NCI-H446 (cell line): ENCODE measurements around the gene NEBL.
A peak's percentile ranks its signal among the peaks of the same experiment; 100 is the strongest.

Experiments used
- DNase-seq, 2 experiments: peaks; one replicate each; lab custom pipeline; 2025; lab: John Stamatoyannopoulos, UW

NEBL gene

DNA sequence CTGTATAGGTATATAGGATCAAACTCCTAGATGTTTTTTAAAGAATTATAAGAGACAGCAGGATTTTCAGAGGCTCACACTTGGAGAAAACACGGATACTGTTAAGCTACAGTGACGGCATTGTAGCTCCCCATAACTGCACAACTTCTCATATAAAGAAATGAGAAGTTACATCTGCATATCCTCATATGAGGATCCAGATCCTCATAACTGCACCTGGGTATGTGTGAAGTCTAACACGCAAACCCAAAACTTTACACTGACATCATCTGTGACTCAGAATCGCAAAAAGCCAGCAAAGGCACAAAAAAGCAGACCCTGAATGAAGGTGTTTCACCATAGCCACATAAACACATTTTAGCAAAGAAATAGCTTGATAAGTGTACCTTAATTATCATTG lies 34.1 kb downstream of the NEBL start:
- DNase-seq: no peak

DNA sequence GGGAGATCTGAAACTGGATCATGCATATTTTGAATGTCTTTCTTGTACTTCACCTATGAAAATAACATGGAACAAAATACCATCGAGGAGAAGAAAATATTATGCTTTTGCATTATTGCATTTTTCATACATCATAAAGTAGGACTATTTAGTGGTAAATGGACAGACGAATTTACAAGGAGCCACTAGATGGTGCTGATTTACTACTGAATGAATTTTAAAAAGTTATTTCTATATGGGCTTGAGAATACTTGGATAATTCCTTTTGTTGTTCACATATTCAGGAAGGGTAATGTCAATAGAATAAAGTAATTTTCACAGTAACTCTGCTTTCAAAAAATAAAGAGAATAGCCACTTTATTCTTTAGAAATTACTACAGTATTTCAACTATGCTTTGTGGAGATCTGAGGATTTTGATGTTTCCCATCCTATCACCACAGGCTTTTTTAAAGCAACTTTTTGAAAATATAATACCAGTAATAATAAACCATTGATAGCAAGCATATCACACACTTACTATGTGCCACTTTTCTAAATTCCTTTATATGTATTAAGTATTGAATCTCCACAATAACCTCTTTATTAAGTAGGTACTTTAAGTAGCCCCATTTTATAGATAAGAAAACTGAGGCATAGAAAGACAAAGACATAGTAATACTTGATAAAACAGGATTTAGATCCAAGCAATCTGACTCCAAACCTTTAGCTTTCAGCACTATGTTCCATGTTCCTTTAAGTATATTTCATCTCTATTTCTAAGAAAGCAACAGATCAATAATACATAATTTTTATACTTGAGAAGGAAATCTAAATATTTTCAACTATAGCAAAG lies 38.6 kb downstream of the NEBL start:
- peak in 1 of 2 experiments; percentile 31 for DNase-seq

DNA sequence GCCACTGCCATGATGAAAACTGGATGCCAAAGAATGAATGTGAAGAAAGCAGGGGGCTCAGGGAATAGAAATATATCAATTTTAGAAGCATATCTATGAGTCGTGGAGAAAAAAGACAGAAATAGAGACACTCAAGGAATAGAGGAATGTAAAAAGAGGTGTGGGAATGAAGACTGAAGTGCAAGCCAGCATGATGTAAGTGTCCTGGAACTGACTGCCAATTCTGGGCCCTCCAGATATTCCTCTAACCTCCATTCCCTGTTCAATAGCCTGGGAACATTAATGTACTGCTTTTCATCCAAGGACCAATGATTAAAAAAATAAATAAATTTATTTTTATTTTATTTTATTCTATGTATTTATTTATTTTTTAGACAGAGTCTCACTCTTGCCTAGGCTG lies 40.6 kb downstream of the NEBL start:
- DNase-seq: no peak

DNA sequence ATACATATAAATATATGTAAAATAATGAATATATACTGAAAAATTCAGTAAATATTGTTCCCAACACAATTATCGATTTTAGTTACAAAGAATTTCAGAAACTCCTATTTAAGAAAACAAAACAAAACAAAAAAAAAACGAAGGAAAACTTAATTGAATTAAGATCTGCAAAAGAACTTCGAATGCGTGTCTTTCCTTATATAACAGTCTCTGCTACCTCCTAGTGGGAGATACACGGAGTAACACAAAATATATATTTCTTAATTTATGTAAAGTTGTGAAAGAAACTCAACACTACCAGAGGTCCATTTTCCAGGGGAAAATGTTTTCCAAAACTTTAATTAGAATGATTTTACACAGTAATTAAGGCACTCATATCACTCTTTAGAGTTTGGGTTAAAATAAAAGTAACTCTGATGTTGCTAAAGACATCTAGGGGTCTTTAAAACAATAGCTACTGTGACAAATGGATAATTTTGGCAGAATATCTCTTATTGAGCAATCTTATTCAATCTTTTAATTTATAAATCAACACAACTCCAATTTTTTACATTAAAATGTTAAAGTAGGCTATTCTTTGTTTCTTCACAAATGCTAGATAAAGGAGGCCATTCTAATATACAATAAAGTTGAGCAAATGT lies 41.6 kb downstream of the NEBL start:
- peak in 1 of 2 experiments; percentile 53 for DNase-seq

DNA sequence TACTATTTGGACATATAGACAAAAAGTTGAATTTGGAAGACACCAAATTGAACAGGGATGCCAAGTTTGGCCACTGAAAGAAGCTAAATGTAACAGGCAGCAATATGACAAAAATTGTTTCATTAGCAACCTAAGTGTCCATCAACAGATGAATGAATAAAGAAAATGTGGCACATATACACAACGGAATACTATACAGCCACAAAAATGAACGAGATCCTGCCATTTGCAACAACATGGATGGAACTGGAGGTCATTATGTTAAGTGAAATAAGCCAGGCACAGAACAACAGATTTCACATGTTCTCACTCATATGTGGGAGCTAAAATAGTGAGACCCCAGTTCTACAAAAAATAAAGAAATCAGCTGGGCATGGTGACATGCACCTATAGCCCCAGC lies 43.8 kb downstream of the NEBL start:
- DNase-seq: no peak

DNA sequence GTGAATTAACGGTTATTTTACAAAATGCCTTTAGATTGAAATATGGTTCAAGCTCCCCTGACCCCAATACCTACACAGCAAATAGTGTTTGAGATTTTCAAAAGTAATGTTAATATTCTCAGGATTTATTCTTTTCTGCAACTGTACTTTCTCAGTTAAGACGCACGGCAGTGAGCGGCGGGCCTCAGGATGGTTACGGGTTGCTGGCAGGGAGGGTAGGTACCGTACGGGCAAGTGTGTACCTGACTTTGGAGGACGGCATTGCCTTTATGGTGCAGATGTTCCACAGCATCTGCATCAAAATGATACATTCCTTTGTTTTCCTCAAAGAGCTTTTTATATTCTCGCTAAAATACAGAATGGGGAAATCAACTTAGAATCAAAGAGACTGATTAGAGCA lies 44.8 kb downstream of the NEBL start:
- DNase-seq: no peak

DNA sequence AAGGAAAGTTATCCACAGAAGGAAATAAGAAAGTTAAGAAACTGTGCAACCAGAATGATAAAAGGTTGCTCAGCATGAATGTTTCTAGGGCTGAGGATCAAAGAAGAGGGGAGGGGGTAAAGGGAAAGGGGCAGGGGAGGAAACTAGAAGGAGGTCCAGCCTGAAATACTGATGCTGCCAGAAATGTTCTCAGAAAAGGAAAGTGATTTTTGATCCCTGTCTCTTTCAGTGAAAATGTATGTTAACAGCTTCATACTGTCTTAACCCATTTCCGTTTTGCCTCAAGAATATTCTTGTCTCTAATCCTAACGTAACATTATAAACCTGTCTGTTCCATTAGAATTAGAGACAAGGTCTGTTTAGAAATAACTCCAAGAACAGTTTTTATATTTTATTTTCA lies 49.6 kb downstream of the NEBL start:
- DNase-seq: no peak

DNA sequence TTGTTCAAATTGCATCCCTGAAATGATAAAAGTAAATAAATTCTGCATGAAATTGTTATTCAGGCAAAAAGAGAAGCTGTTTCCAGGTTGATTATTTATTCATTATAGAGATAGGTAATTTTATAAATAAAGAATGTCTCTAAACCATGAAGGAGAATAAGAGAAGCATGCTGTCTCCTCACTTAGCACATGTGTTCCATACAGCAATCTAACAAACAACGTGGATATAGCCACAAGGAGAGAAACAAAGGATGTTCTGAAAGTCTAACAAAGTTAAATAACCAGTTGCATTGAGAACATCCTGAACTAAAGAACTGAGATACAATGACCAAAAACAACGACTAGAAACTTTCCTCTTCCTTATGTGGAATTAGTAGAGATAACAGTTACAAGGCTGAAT lies 50.8 kb downstream of the NEBL start:
- no peak for DNase-seq

DNA sequence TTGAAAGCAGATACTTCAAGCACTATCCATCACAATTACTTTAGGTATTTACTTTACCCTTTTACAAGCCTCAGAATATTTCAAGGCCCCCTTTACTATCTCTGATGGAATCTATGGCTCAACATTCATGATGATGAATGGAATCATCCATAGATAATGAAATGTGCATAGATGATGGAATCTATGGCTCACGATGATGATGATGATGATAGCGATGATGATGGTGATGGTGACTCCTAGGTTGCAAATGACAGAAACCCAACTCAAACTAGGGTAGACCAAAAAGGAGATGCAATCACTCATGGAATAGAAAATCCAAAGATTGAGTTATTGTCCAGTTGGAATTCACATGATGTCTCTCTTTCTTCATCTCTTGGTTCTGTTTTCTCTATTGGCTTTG lies 55.7 kb downstream of the NEBL start:
- no peak for DNase-seq

DNA sequence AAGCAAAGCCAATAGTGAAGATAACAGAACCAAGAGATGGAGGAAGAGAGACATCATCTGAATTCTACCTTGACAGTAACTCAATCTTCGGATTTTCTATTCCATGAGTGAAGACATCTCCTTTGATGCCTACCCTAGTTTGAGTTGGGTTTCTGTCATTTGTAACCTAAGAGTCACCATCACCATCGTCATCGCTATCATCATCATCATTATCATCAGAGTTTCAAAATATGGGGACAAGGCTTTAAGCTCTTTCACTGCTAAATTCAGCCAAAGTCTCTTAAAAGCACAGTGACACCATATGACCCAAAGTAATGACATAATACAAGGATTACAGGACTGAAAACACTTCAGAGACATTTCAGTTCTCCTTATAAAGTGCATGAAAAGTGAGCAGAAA lies 57.2 kb downstream of the NEBL start:
- DNase-seq: no peak

DNA sequence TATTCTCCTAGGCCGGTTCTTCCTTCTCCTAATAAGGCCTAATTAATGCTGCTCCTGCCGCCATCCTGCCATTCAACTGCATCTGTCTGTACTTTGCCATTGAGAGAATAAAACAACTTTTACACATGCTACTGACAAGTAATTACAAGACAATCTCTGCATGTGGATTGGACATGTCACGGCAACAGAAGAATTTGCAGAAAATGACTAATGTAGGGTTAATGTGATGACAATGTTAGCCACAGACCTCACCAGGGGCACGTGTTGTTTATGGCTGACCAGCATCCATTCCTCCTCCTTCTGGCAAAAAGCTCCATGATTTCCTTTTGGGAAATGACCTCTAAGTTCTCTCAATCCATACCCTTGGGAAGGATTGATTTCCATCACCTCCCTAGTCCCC lies 58.0 kb downstream of the NEBL start:
- no peak for DNase-seq

DNA sequence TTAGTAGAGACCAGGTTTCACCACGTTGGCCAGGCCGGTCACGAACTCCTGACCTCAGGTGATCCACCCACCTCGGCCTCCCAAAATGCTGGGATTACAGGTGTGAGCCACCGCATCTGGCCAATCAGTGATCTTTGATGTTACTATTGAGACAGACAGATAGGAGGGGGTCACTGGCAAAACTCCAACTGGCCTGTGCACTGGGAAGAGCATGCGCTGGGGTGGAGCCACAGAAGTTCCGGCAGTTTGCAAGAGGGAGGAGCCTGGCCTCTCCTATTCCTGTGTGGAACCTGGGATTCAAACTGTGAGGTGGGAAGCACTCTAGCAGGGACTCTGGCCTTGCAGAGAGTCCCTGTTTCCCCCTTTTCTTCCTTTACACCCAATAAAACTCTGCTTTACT lies 60.7 kb downstream of the NEBL start:
- no peak for DNase-seq

DNA sequence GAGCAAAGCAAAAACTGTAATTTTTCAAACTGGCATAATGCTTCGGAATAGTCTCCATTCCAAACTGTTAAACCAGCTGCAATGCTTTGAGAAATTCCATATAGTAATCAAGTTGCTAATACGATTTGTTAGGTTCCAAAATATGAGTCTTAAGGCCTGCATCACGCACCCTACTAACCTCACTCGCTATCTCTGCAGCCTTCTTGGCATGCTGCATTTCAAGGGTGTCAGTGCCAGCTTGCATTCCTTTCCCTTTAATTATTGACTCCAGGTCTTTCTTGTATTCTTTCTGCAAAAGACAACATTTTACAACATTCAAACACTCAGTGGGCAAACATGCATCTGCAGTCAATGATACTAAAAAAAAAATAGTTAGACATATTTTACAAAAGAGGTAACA lies 61.8 kb downstream of the NEBL start:
- DNase-seq: no peak

DNA sequence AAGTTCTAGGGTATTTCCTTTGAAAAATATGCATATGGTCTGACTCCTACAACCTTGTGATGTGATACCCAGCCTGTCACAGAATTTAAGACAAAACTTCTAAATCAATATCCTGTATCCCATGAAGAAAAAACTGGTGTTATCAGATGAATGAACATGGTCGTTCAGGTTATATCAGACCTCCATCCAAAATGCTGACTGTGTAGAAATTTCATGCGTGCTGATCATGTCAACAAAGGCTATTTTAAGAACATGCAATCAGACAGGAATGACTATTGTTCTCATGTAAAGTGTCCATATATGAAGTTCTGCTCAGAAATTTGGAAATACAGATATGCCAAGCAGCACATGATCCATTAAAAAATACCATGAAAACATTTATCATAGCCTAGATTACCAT lies 62.3 kb downstream of the NEBL start:
- no peak for DNase-seq

DNA sequence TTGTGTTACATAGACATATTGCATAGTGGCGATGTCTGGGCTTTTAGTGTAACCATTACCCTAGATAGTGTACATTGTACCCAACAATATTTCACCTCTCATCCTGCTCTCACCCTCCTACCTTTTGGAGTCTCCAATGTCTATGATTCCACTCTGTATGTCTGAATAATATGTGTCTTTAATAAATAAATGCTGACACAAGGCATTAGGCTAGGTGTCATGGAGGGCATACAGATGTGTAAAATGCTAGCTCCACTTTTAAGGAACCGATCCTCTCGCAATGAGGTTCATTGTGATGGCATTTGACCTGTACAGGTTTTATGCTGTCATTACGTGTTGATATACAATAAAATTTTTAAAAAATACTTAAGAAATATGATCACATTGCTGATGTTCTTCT lies 74.3 kb downstream of the NEBL start:
- DNase-seq: no peak

DNA sequence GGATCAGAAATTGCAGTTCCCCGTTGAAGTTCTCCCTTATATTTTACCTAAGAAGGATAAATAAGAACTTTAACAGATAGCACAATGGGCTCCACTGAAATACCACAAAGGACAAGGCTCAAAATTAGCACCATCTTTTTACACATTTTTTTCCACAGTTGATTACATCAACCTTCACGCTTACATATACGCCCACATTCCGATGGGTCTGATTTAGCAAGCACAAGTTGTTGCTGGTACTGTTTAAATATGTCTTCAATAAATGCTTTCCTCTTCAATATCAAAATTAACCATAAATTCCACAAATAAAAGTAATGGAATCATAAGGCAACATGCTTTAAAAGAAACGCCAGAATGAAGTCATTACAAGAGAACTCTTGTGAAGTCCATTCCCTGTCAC lies 79.5 kb downstream of the NEBL start:
- DNase-seq: no peak

DNA sequence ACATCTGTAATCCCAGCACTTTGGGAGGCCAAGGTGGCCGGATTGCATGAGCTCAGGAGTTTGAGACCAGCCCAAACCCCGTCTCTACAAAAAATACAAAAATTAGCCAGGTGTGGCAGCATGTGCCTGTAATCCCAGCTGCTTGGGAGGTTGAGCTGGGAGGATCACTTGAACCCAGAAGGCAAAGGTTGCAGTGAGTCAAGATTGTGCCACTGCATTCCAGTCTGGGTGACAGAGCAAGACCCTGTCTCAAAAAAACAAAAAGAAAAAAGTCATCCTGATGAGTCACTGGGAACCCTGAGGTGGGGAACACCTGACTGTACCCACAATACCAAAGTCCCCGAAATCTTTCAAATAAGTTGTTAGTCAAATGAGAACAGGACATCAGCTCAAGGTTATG lies 80.0 kb downstream of the NEBL start:
- DNase-seq: no peak

DNA sequence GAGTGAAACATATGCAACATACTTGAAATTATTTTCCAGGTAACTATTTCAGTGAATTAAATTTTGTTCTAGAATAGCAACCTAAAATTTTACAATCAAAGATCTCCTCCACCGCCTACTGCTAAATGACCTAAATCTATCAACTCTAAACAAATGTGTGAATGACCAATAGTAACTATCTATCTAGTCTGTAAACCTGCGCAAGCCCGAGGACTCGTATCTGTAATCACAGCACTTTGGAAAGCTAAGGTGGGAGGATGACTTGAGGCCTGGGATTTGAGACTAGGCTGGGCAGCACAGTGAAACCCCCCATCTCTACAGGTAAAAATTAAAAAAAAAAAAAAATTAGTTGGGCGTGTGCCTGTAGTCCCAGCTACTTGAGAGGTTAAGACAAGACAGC lies 83.0 kb downstream of the NEBL start:
- no peak for DNase-seq

DNA sequence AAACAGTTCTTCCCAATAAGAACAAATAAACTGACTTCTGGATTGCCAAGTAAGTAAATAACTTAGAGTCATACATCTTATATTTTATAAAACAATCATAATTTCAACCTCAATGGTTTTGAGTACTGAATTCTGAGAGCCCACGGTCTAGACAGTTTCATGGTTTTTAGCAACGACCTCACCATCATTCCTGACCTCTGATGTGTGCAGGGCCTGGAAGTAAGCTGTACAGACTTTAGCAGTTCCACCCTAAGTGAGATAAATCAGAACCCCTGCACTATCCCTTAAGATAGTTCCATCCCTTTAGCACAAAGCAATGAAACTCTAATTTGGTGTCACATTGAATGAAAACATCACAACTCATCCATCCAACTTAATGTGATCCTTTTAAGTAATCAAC lies 86.0 kb downstream of the NEBL start:
- no peak for DNase-seq

DNA sequence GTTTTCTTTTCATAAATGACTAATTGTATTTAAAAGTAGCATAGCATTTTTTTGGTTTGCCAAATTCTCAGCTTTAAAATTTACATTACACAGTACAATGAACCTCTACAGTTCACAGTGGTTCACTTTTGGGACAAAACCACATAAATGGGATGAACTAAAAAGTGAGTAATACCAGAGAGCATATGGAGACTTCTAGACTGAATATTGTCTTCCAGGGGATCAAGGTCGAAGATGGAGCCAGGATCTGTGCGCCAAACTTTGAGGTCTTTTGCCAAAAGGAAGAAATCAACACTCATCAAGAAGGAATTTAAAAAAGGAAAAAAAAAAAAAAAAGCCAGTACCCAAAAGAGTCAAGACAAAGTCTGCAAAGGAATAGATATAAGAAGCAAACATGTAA lies 87.5 kb downstream of the NEBL start:
- peak; percentile 18 to 52 for DNase-seq

DNA sequence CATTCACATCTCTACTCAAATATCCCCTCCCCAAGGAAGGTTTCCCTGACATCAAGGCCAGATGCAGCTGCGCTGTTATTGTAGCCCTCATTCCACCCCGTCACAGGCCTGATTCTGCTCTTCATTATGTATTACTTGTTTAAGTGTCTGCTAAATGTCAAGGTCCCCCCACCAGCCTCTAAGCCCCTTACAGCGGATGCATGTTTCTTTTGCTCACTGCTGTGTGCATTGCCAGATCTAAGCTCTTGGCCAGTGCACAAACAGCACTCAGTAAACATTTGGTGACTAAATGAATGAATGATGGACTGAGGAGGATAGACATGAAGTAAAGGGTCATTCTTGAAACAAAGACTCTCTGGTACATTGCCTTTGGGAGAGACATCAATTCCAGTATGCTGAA lies 90.6 kb downstream of the NEBL start:
- DNase-seq: no peak

DNA sequence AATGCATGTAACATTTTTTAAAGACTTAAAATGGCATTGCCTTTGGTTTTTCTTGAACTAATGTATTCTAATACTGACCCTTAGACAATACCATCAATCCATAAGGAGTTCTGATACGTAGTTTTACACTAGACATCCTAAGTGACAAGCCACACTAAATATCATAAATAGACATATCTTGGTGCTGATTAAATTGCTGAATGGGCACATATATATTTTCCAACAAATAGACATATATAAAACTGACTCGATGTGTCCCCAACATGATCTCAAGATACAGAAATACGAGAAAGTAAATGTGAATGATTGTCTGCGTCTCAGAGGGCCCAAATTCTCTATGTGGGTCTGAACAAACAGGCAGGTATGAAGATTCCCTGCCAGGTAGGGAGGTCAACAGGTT lies 99.8 kb downstream of the NEBL start:
- no peak for DNase-seq

DNA sequence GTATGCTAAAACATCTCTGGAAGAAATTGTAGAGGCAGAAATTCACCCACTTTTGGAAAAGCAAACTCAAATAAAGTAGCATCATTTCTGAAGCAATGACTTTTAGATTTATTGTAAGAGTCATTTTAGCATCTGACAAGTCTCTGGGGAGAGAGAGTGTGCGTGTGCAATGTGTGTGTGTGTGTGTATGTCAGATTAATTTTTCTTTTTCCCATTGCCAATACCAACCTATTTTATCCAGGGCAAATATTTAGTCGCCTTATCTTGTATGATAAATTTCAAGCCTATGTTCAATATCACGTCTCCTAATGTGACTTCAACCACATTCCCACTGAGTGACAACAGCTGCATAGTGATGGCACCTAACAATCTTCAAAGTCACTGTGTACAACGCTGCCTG lies 101.7 kb downstream of the NEBL start:
- no peak for DNase-seq

DNA sequence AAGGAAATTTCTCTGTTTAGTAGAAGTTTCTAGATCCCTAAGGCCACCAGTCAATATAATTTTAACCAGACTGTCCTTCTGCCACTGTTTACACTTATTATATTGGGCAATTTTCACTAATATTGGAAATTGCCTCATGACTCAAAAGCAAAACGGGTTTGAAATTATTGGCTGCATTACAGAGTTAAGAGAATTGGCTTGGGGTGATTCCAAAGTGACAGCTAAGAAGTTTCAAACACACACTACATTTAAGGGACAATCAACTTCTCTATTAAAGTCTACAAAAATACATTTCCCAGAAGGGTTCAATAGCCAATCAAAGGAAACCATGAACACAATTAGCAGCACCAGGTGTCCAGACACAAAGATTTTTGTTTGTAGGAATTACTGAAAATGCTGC lies 111.9 kb downstream of the NEBL start:
- DNase-seq: no peak
